Astrocyte (in vitro differentiated cells and primary cell): Measurements from ENCODE around the gene MYO1E.

Source experiments
- EZH2 ChIP-seq: IDR thresholded peaks from 2 replicates; pipeline ENCODE4 v1.6.1; 2012; ENCODE audit warnings: mild to moderate bottlenecking, low read length, inconsistent platforms; ENCODE audit not compliant: insufficient read depth
- TF ChIP-seq, protein P1 (sequence below): IDR thresholded peaks from 2 replicates; pipeline ENCODE4 v1.5.1; 2011; ENCODE audit warnings: low read depth, mild to moderate bottlenecking, inconsistent platforms, low read length, moderate library complexity; ENCODE audit not compliant: insufficient read depth

DNA sequence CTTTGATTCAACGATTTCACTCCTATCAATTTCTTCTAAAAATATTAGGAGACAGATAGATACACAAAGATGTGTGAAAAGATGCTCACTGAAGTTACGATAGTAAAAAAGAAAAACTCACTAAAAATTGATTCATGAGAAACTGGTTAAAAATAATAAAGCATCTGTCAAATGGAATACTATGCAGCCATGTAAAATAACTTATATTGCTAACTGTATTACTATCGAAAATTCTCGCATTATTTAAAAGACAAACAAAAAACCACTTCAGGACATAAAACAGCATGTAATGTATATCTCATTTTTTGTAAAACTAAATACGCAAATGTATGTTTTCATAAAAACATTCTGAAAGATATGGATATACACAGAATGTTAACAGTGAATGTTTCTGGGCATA lies 199.5 kb downstream of the MYO1E start:
- TF ChIP-seq, protein P1, sequence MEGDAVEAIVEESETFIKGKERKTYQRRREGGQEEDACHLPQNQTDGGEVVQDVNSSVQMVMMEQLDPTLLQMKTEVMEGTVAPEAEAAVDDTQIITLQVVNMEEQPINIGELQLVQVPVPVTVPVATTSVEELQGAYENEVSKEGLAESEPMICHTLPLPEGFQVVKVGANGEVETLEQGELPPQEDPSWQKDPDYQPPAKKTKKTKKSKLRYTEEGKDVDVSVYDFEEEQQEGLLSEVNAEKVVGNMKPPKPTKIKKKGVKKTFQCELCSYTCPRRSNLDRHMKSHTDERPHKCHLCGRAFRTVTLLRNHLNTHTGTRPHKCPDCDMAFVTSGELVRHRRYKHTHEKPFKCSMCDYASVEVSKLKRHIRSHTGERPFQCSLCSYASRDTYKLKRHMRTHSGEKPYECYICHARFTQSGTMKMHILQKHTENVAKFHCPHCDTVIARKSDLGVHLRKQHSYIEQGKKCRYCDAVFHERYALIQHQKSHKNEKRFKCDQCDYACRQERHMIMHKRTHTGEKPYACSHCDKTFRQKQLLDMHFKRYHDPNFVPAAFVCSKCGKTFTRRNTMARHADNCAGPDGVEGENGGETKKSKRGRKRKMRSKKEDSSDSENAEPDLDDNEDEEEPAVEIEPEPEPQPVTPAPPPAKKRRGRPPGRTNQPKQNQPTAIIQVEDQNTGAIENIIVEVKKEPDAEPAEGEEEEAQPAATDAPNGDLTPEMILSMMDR, result no peak
- TF ChIP-seq EZH2, result no peak
